Measurements from ENCODE around the gene RYR3.
"Not testable (repeated sequence)": the region's sequence is repeated elsewhere in the genome, so short reads cannot be mapped to it uniquely, and the experiment has no call there.

DNA sequence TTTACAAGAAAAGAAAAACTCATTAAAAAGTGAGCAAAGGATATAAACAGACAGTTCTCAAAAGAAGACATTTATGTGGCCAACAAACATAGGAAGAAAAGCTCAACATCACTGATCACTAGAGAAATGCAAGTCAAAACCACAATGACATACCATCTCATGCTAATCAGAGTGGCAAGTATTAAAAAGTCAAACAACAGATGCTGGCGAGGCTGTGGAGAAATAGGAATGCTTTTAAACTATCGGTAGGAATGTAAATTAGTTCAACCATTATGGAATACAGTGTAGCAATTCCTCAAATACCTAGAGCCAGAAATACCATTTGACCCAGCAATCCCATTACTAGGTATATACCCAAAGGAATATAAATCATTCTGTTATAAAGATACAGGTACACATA, 267.1 kb downstream of the RYR3 start:
- not testable (repeated sequence) for TF ChIP-seq POLR2A (IDR thresholded peaks at IDR 0.05; ENCODE audit: low read depth, low read length); POLR2AphosphoS5 (IDR thresholded peaks at IDR 0.05; ENCODE audit: low read depth, low read length); TAF1 (IDR thresholded peaks at IDR 0.05; ENCODE audit: borderline replicate concordance, low read depth, low read length)
